Fibroblast of pulmonary artery (primary cell): ENCODE measurements around the gene NSMCE1.
"Not testable (repeated sequence)": the region's sequence is repeated elsewhere in the genome, so short reads cannot be mapped to it uniquely, and the experiment has no call there.

ENCODE experiments used
- DNase-seq: peaks from one replicate; pipeline ENCODE4 v3.0.0-alpha.2; 2010; ENCODE audit warnings: low read depth
- H3K4me3 ChIP-seq: replicated peaks from 2 replicates; pipeline ENCODE4 v1.5.1; 2011; ENCODE audit warnings: low read depth, mild to moderate bottlenecking, control low read depth, low read length, moderate library complexity
- CTCF ChIP-seq: IDR thresholded peaks from 2 replicates; pipeline ENCODE4 v1.5.1; 2011; ENCODE audit warnings: mild to moderate bottlenecking, control low read depth, low read length, inconsistent platforms; ENCODE audit errors: missing control alignments

NSMCE1 gene

GRCh38 chr16:27301236-27301861 lies 32.8 kb upstream of the NSMCE1 start:
- TF ChIP-seq CTCF, result no peak
- no peak for DNase-seq
- no peak overlapping the region for H3K4me3 ChIP-seq

- no peak for DNase-seq
- H3K4me3 ChIP-seq, result no peak overlapping the region
- no peak for TF ChIP-seq CTCF
Observed at GRCh38 chr16:27298132-27298531, 29.6 kb upstream of the NSMCE1 start.

GRCh38 chr16:27293343-27293742 lies 24.8 kb upstream of the NSMCE1 start:
- no peak for TF ChIP-seq CTCF
- H3K4me3 ChIP-seq, result no peak overlapping the region
- no peak for DNase-seq

GRCh38 chr16:27291722-27292240 lies 23.2 kb upstream of the NSMCE1 start:
- H3K4me3 ChIP-seq, result no peak overlapping the region
- no peak for DNase-seq
- TF ChIP-seq CTCF, result no peak

GRCh38 chr16:27291106-27291505 lies 22.5 kb upstream of the NSMCE1 start:
- no peak for DNase-seq
- no peak for TF ChIP-seq CTCF
- H3K4me3 ChIP-seq, result no peak overlapping the region

- no peak for TF ChIP-seq CTCF
- H3K4me3 ChIP-seq, result no peak overlapping the region
- DNase-seq, result no peak
Observed at GRCh38 chr16:27290562-27290961, 22.0 kb upstream of the NSMCE1 start.

GRCh38 chr16:27289669-27290068 lies 21.1 kb upstream of the NSMCE1 start:
- no peak overlapping the region for H3K4me3 ChIP-seq
- DNase-seq, result no peak
- no peak for TF ChIP-seq CTCF

- H3K4me3 ChIP-seq, DNase-seq: not testable (repeated sequence)
Observed at GRCh38 chr16:27288313-27288712, 19.7 kb upstream of the NSMCE1 start.
